Upper lobe of left lung (tissue), 4 donors: Measurements from ENCODE around the gene TMEM165.

Experiments
- EP300 ChIP-seq, 4 donors: sonication (generic); formaldehyde crosslinking; IDR thresholded peaks; one replicate each; pipeline ENCODE4 v1.5.1; 2017; ENCODE audit warnings: antibody characterized with exemption in 4 of 4, control low read depth in 2 of 4
- POLR2AphosphoS5 ChIP-seq, 2 donors: sonication (generic); formaldehyde crosslinking; IDR thresholded peaks; one replicate each; pipeline ENCODE4 v1.5.1; 2017; ENCODE audit warnings: antibody characterized with exemption in 2 of 2
- TF ChIP-seq, protein P1 (sequence below), 6 experiments: fragments of 450-650 bp in 4 of 6; fragments of 200-600 bp in 2 of 6; sonication (generic) in 2 of 6; IDR thresholded peaks; one replicate each; pipeline ENCODE4 v1.5.1; 2016 to 2019; ENCODE audit warnings: antibody characterized with exemption in 6 of 6

DNA sequence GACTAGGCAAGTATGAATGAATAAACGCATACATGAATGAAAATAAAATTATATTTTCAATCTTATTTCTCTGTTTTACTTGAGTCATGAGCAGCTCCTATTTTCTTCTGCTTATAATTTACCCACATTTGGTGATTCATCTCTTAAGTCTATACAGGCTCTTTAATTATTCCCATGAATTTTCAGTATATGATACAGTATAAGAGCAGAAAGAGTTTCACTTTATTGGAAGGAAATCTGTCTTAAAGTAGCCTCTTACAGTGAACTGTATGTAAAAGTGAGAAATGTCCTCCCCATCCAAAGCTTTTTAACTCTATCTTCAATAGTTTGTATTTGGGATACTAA is 50.8 kb downstream of the TMEM165 start:
- TF ChIP-seq, protein P1, sequence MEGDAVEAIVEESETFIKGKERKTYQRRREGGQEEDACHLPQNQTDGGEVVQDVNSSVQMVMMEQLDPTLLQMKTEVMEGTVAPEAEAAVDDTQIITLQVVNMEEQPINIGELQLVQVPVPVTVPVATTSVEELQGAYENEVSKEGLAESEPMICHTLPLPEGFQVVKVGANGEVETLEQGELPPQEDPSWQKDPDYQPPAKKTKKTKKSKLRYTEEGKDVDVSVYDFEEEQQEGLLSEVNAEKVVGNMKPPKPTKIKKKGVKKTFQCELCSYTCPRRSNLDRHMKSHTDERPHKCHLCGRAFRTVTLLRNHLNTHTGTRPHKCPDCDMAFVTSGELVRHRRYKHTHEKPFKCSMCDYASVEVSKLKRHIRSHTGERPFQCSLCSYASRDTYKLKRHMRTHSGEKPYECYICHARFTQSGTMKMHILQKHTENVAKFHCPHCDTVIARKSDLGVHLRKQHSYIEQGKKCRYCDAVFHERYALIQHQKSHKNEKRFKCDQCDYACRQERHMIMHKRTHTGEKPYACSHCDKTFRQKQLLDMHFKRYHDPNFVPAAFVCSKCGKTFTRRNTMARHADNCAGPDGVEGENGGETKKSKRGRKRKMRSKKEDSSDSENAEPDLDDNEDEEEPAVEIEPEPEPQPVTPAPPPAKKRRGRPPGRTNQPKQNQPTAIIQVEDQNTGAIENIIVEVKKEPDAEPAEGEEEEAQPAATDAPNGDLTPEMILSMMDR (IDR thresholded peaks at IDR 0.05): no peak
- TF ChIP-seq POLR2AphosphoS5 (IDR thresholded peaks at IDR 0.05): no peak
- no peak for TF ChIP-seq EP300 (IDR thresholded peaks at IDR 0.05)
